GM21825 (cell line): ENCODE data around the gene TIE1.

Experiments used
- ATAC-seq: cut with Tn5 transposase; IDR thresholded peaks from one replicate; pipeline ENCODE4 v1.9.1; 2021; ENCODE audit warnings: mild to moderate bottlenecking, moderate library complexity; ENCODE audit not compliant: unreplicated experiment

TIE1 gene

GRCh38 chr1:43311521-43311920 is 10.7 kb downstream of the TIE1 start:
- no peak for ATAC-seq

DNA sequence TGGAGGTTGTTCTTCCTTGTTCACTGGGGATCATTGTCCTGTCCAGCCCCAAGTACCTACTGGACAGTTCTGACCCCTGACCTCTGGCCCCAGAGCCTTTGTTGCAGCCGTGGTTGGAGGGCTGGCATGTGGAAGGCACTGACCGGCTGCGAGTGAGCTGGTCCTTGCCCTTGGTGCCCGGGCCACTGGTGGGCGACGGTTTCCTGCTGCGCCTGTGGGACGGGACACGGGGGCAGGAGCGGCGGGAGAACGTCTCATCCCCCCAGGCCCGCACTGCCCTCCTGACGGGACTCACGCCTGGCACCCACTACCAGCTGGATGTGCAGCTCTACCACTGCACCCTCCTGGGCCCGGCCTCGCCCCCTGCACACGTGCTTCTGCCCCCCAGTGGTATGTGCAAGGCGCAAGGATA is 11.4 kb downstream of the TIE1 start:
- ATAC-seq, result no peak

DNA sequence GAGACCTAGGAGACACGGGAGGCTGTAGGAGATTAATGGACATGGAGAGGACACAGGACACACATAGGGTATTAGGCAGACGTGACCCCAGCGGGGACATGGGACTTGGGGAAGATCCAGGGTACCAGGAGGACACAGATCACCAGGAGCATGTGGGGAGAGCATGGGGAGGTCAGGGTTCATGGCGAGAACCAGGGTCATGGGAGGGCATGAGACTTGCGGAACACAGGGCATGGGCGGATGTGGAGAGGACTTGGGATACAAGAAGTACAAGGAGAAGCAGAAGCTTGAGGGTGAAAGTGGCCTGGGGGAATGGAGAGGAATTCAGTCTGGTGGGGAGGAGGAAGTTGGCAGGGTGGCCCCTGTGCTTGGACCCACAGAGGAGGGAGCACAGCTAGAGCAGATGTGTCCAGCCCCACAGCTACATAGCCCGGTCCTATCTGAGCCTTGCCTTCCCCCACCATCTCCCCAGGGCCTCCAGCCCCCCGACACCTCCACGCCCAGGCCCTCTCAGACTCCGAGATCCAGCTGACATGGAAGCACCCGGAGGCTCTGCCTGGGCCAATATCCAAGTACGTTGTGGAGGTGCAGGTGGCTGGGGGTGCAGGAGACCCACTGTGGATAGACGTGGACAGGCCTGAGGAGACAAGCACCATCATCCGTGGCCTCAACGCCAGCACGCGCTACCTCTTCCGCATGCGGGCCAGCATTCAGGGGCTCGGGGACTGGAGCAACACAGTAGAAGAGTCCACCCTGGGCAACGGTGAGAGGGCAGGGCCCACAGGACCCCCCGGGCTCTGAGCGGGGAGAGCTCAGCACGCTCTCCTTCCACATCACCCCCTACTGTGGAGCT is 12.1 kb downstream of the TIE1 start:
- no peak for ATAC-seq

DNA sequence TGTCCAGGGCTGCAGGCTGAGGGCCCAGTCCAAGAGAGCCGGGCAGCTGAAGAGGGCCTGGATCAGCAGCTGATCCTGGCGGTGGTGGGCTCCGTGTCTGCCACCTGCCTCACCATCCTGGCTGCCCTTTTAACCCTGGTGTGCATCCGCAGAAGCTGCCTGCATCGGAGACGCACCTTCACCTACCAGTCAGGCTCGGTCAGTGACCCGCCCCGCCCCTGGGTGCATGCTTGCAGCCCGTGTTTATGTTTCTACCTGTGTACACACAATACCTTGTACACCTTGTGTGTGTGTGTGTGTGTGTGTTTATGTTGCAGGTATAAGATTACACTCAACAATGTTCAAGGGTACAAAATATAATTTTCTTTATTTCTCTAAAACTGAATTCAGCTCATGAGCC is 13.0 kb downstream of the TIE1 start:
- ATAC-seq, result no peak

- ATAC-seq, result no peak
These were observed 13.5 kb downstream of the TIE1 start for GRCh38 chr1:43314233-43314632.

DNA sequence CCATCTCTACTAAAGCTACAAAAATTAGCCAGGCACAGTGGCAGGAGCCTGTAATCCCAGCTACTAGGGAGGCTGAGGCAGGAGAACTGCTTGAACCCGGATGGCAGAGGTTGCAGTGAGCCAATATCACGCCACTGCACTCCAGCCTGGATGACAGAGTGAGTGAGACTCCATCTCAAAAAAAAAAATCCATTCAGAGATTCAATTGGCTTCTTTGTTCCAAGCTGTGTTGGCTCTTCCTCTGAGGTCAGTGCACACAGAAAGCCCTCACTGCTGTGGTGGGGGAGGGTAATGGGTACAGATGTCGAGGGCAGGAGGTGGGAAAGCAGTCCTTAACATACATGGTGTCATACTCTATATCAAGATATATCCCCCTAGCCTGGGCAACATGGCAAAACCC is 14.7 kb downstream of the TIE1 start:
- no peak for ATAC-seq

GRCh38 chr1:43315963-43316737 is 15.4 kb downstream of the TIE1 start:
- ATAC-seq, result no peak

- no peak for ATAC-seq
These were observed 16.1 kb downstream of the TIE1 start for GRCh38 chr1:43316738-43317520.

- ATAC-seq, result no peak
These were observed 17.2 kb downstream of the TIE1 start for GRCh38 chr1:43317817-43318471.

GRCh38 chr1:43318831-43319230 is 18.0 kb downstream of the TIE1 start:
- no peak for ATAC-seq

GRCh38 chr1:43319288-43319687 is 18.5 kb downstream of the TIE1 start:
- no peak for ATAC-seq

GRCh38 chr1:43319766-43320165 is 19.0 kb downstream of the TIE1 start:
- ATAC-seq, result no peak

DNA sequence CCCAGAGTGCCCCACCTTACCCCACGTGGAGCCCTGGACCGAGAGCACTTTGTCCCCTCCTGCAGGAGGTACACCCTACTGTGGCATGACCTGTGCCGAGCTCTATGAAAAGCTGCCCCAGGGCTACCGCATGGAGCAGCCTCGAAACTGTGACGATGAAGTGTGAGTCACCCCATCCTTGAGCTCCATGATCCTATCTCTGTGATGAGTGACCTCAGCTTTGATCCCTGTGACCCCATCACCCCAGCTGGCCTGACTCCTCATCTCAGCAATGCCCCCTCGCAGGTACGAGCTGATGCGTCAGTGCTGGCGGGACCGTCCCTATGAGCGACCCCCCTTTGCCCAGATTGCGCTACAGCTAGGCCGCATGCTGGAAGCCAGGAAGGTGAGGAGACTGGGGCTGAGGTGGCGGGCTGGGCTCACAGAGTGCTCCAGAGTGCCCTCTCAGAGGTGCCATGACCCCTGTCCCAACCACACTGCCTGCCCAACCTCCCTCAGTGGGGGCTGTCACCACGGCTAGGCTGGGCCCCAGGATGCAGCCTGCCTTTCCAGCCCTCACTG is 20.6 kb downstream of the TIE1 start:
- no peak for ATAC-seq

GRCh38 chr1:43322506-43322905 is 21.7 kb downstream of the TIE1 start:
- ATAC-seq, result no peak

DNA sequence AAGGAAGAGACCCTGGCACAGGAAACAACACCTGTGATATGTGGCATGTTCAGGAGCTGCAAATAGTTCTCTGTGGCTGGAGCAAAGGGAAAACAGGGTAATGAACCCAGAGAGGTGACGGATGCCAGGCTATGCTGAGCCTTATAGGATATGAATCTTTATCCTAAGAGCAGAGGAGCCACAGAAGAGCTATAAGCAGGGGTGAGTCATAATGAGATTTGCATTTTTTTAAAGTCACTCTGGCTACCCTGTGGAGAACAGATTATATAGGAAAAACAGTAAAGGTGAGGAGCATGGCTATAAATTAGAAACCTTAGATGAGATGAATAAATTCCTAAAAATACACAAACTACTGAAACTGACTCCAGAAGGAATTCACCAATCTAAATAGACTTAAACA is 24.0 kb downstream of the TIE1 start:
- ATAC-seq, result no peak

DNA sequence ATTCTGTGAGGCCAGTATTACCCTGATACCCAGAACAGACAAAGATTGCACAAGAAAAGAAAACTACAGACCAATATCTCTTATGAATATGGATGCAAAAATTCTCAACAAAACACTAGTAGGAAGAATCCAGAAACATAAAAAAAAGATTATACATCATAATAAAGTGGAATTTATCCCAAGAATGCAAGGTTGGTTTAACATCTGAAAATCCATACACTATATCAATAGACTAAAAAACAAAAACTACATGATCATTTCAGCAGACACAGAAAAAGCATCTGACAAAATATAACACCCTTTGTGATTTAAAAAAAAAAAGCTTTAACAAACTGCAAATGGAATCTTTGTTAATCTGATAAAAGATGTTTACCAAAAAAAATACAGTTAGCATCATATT is 24.6 kb downstream of the TIE1 start:
- ATAC-seq, result no peak

DNA sequence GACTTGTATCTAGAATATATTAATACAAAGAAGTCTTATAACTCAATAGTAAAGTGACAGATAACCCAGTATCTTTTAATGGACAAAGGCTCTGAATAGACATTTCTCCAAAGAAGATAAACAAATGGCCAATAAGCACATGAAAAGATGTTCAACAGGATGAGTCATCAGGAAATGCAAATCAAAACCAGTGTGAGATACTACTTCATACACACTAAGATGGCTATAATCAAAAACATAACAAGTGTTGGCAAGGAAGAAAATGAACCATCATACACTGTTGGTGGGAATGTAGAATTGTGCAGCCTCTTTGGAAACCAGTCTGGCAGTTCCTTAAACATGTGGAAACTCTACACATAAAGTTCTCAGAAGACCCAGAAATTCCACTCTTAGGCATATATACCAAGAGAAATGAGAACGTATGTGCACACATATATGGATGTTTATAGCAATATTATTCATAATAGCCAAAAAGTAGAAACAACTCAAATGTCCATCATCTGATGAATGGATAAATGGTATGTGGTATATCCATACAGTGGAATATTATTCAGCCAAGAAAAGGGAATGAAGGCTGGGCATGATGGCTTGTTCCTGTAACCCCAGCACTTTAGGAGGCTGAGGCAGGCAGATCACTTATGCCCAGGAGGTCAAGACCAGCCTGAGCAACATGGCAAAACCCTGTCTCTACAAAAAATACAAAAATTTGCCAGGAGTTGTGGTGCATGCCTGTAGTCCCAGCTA is 26.9 kb downstream of the TIE1 start:
- no peak for ATAC-seq

DNA sequence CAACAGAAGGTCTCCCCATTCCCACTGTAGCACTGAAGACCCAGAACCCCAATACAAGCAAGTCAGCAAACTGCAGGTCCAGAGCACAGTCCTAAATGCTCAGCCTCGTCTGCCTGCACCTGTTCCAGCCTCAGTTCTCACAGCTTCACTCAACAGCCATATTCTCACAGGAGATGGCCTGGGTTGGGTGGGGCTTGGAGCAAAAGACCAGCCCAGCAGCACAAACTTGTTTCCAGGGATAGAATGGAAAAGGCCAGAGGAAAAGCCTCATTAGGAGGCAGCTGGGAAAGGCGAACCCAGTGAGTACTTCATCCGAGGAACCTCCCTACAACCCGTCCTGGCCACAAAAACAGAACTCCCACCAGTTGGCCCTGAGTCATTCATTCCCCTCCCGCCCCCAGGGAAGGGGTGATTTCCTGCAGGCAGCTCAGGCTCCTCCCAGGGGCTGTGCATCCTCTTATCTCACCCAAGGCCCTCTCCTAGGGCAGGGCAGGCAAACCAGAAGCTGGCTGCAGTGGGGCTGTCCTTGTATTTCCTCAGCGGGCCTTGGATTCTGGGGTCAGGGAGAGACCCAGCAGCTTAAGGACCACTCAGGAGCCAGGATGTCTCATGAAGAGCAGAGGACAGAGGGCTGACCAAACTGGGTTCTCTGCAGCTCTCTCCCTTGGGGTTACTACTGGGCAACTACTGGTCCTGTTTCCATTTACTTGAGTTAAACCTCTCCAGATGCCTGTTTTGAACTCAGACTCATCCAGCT is 29.4 kb downstream of the TIE1 start:
- ATAC-seq, result no peak

DNA sequence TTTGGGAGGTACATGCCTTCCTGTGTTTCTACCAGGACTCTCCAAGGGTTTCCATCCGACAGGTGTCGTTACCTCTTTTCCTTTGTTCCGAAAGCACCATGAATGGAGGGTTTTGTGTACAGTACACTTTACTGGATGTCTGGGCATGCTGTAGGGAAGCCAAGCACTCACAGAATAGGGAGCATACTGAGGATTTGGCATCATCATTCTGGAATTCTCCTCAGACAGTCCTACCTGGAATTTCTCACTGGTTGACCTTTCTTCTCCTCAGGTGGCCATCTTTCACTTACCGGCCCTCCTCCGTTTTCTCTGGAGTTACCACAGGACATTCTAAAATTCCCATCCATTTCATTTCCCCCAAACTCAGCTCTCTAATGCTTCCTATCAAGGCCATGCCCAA is 30.9 kb downstream of the TIE1 start:
- no peak for ATAC-seq
